Stimulated activated CD8-positive, alpha-beta memory T cell treated with anti-CD3 and anti-CD28 coated beads, Interleukin-12 subunit alpha, Interleukin-12 subunit beta, amount 100 ng/mL, for 24 hours (primary cell): ENCODE measurements around the gene INSM2.

ENCODE experiments used
- DNase-seq: peaks from one replicate; pipeline ENCODE4 v3.0.0-alpha.2; 2020; ENCODE audit errors: extremely low read depth

The INSM2 gene

GRCh38 chr14:35533357-35534207 lies at the start of gene INSM2:
Gene INSM2, plus strand, starts transcription at chr14:35534164. Its CDS starts 89 bp downstream, at chr14:35534253.
- no peak for DNase-seq

- no peak for DNase-seq
These were observed 41.4 kb upstream of the INSM2 start for GRCh38 chr14:35492569-35493014.

GRCh38 chr14:35495278-35495677 lies 38.7 kb upstream of the INSM2 start:
- DNase-seq: no peak

GRCh38 chr14:35499180-35499579 lies 34.8 kb upstream of the INSM2 start:
- no peak for DNase-seq

GRCh38 chr14:35503646-35504045 lies 30.3 kb upstream of the INSM2 start:
- no peak for DNase-seq

- no peak for DNase-seq
These were observed 29.7 kb upstream of the INSM2 start for GRCh38 chr14:35504260-35504659.

GRCh38 chr14:35506461-35506860 lies 27.5 kb upstream of the INSM2 start:
- DNase-seq: no peak

- DNase-seq: no peak
These were observed 27.0 kb upstream of the INSM2 start for GRCh38 chr14:35506927-35507326.

- DNase-seq: no peak
These were observed 24.1 kb upstream of the INSM2 start for GRCh38 chr14:35509846-35510245.

- no peak for DNase-seq
These were observed 21.2 kb upstream of the INSM2 start for GRCh38 chr14:35512765-35513164.

GRCh38 chr14:35515916-35516315 lies 18.0 kb upstream of the INSM2 start:
- no peak for DNase-seq

- no peak for DNase-seq
These were observed 14.0 kb upstream of the INSM2 start for GRCh38 chr14:35519986-35520385.

- DNase-seq: no peak
These were observed 8.3 kb upstream of the INSM2 start for GRCh38 chr14:35525695-35526094.

- no peak for DNase-seq
These were observed 7.0 kb upstream of the INSM2 start for GRCh38 chr14:35526962-35527361.

- DNase-seq: no peak
These were observed 1.8 kb upstream of the INSM2 start for GRCh38 chr14:35531960-35532747.

GRCh38 chr14:35532783-35533356 lies 1.1 kb upstream of the INSM2 start:
- DNase-seq: no peak

GRCh38 chr14:35534208-35534872 lies 376 bp downstream of the INSM2 start:
- DNase-seq: no peak

- no peak for DNase-seq
These were observed 1.0 kb downstream of the INSM2 start for GRCh38 chr14:35534873-35535482.

GRCh38 chr14:35535483-35536112 lies 1.6 kb downstream of the INSM2 start:
- DNase-seq: no peak

GRCh38 chr14:35539969-35540368 lies 6.0 kb downstream of the INSM2 start:
- DNase-seq: no peak

- no peak for DNase-seq
These were observed 9.0 kb downstream of the INSM2 start for GRCh38 chr14:35543006-35543405.
